IMR-90 (cell line): ENCODE measurements around the gene GBE1. TPM values are rescaled to one million over a fixed set of nuclear protein-coding genes. Genes with fewer than 3 reads are reported as not detected.

Experiments used
- ATAC-seq: fragments of 200-7000 bp; cut with Tn5 transposase; 2 replicates; pipeline ENCODE4 v1.9.1; 2020; ENCODE audit warnings: low read depth, mild to moderate bottlenecking, moderate library complexity
- BruUV-seq: library from RNA; stranded (reverse); fragments of 400-500 nt; replicated peaks from 2 replicates; lab custom pipeline; 2021; lab: Mats Ljungman, UMichigan
- CTCF ChIA-PET: fragments of 300-600 bp; formaldehyde crosslinking; extraction: SDS; loops from one replicate; lab custom pipeline; 2021; ENCODE audit warnings: antibody characterized with exemption; lab: Yijun Ruan, JAX
- POLR2A ChIA-PET: fragments of 300-600 bp; sonication (Branson Sonifier 250); formaldehyde crosslinking; loops from one replicate; lab custom pipeline; 2022; ENCODE audit warnings: antibody characterized with exemption; ENCODE audit not compliant: unreplicated experiment; lab: Charles Lee
- DNase-seq: peaks from one replicate; pipeline ENCODE4 v3.0.0; 2013
- H2AFZ ChIP-seq: replicated peaks from 2 replicates; pipeline ENCODE3; 2013; ENCODE audit warnings: low read length, mild to moderate bottlenecking; ENCODE audit not compliant: poor library complexity
- H2AK5ac ChIP-seq: 2 replicates; pipeline ENCODE4 v1.6.1; 2013; ENCODE audit warnings: low read depth, low read length, inconsistent platforms
- H2AK9ac ChIP-seq: replicated peaks from 2 replicates; pipeline ENCODE3; 2013; ENCODE audit warnings: mild to moderate bottlenecking, low read depth, low read length, moderate library complexity; ENCODE audit not compliant: poor library complexity
- H2BK120ac ChIP-seq: 2 replicates; pipeline ENCODE4 v1.6.1; 2013; ENCODE audit warnings: low read depth, low read length, inconsistent platforms
- H2BK15ac ChIP-seq: 3 replicates; pipeline ENCODE4 v1.6.1; 2013; ENCODE audit warnings: low read depth, low read length, inconsistent platforms
- H2BK20ac ChIP-seq: 2 replicates; pipeline ENCODE4 v1.6.1; 2013; ENCODE audit warnings: low read depth, mild to moderate bottlenecking, inconsistent platforms, low read length, moderate library complexity
- H2BK5ac ChIP-seq: 2 replicates; pipeline ENCODE4 v1.6.1; 2013; ENCODE audit warnings: mild to moderate bottlenecking, low read depth, low read length, inconsistent platforms; ENCODE audit not compliant: poor library complexity, severe bottlenecking
- H3K14ac ChIP-seq: replicated peaks from 2 replicates; pipeline ENCODE4 v1.6.1; 2013; ENCODE audit warnings: low read depth, low read length, inconsistent platforms
- H3K18ac ChIP-seq: 2 replicates; pipeline ENCODE4 v1.6.1; 2013; ENCODE audit warnings: low read depth, low read length, control low read depth
- H3K23ac ChIP-seq: 2 replicates; pipeline ENCODE4 v1.6.1; 2013; ENCODE audit warnings: low read depth, low read length, inconsistent platforms
- H3K27ac ChIP-seq: 2 replicates; pipeline ENCODE4 v1.5.1; 2013; ENCODE audit warnings: mild to moderate bottlenecking, control low read depth, low read length; ENCODE audit not compliant: insufficient read depth
- H3K27me3 ChIP-seq: 2 replicates; pipeline ENCODE4 v1.6.1; 2013; ENCODE audit warnings: low read length; ENCODE audit not compliant: control insufficient read depth, insufficient read depth
- H3K36me3 ChIP-seq: 2 replicates; pipeline ENCODE4 v1.6.1; 2013; ENCODE audit warnings: low read length, mixed read lengths; ENCODE audit not compliant: control insufficient read depth, insufficient read depth
- H3K4ac ChIP-seq: 2 replicates; pipeline ENCODE4 v1.6.1; 2013; ENCODE audit warnings: low read depth, low read length, inconsistent platforms
- H3K4me1 ChIP-seq: 2 replicates; pipeline ENCODE4 v1.6.1; 2013; ENCODE audit warnings: low read length, mixed read lengths; ENCODE audit not compliant: control insufficient read depth, insufficient read depth
- H3K4me2 ChIP-seq: 2 replicates; pipeline ENCODE4 v1.6.1; 2013; ENCODE audit warnings: low read depth, mild to moderate bottlenecking, control low read depth, low read length, moderate library complexity
- H3K4me3 ChIP-seq: 2 replicates; pipeline ENCODE4 v1.5.1; 2013; ENCODE audit warnings: low read depth, mild to moderate bottlenecking, control low read depth, low read length, moderate library complexity; ENCODE audit not compliant: insufficient read depth
- H3K56ac ChIP-seq: 2 replicates; pipeline ENCODE4 v1.6.1; 2013; ENCODE audit warnings: low read length, inconsistent platforms; ENCODE audit not compliant: insufficient read depth; ENCODE audit errors: extremely low read depth
- H3K79me1 ChIP-seq, 2 experiments: 2 replicates each; pipeline ENCODE4 v1.6.1; 2013; ENCODE audit warnings: low read length in 2 of 2, inconsistent platforms in 1 of 2, low read depth in 1 of 2
- H3K9ac ChIP-seq: 2 replicates; pipeline ENCODE4 v1.6.1; 2013; ENCODE audit warnings: low read depth, low read length, control low read depth
- H3K9me1 ChIP-seq: 2 replicates; pipeline ENCODE4 v1.6.1; 2013; ENCODE audit warnings: low read length, inconsistent platforms; ENCODE audit not compliant: insufficient read depth
- H3K9me3 ChIP-seq: 2 replicates; pipeline ENCODE4 v1.6.1; 2013; ENCODE audit warnings: low read length; ENCODE audit not compliant: control insufficient read depth, insufficient read depth
- H4K20me1 ChIP-seq: 2 replicates; pipeline ENCODE4 v1.6.1; 2013; ENCODE audit warnings: low read length, inconsistent platforms; ENCODE audit not compliant: insufficient read depth
- H4K5ac ChIP-seq: 2 replicates; pipeline ENCODE4 v1.6.1; 2013; ENCODE audit warnings: mild to moderate bottlenecking, low read depth, low read length, control low read depth
- H4K8ac ChIP-seq, 2 experiments: 2 replicates each; pipeline ENCODE4 v1.6.1; 2013; ENCODE audit warnings: low read depth in 2 of 2, low read length in 2 of 2, control low read depth in 1 of 2, inconsistent platforms in 1 of 2
- H4K91ac ChIP-seq: 2 replicates; pipeline ENCODE4 v1.6.1; 2013; ENCODE audit warnings: low read depth, low read length, inconsistent platforms; ENCODE audit not compliant: insufficient read depth
- BHLHE40 ChIP-seq: fragments of 150-350 bp; IDR thresholded peaks from 2 replicates; pipeline ENCODE4 v1.6.1; 2016; ENCODE audit warnings: mild to moderate bottlenecking, low read depth, low read length
- CEBPB ChIP-seq: IDR thresholded peaks from 2 replicates; pipeline ENCODE4 v1.6.1; 2012; ENCODE audit warnings: low read depth, low read length, improper control_type of control experiment
- CHD1 ChIP-seq: IDR thresholded peaks from 2 replicates; pipeline ENCODE4 v1.6.1; 2012; ENCODE audit warnings: low read depth, low read length, improper control_type of control experiment
- CTCF ChIP-seq: conservative IDR thresholded peaks from 2 replicates; pipeline ENCODE4 v1.5.1; 2012; ENCODE audit warnings: mild to moderate bottlenecking, low read depth, low read length, improper control_type of control experiment
- ELK1 ChIP-seq: fragments of 150-350 bp; IDR thresholded peaks from 2 replicates; pipeline ENCODE4 v1.6.1; 2016; ENCODE audit warnings: low read depth, mild to moderate bottlenecking, low read length, moderate library complexity, borderline replicate concordance
- FOS ChIP-seq: fragments of 150-350 bp; IDR thresholded peaks from 2 replicates; pipeline ENCODE4 v1.6.1; 2016; ENCODE audit warnings: low read depth, low read length
- MAFK ChIP-seq: IDR thresholded peaks from 2 replicates; pipeline ENCODE4 v1.6.1; 2012; ENCODE audit warnings: low read depth, low read length, improper control_type of control experiment
- MAZ ChIP-seq: IDR thresholded peaks from 2 replicates; pipeline ENCODE4 v1.6.1; 2012; ENCODE audit warnings: low read depth, mild to moderate bottlenecking, low read length, improper control_type of control experiment, moderate library complexity, borderline replicate concordance
- MXI1 ChIP-seq: IDR thresholded peaks from 2 replicates; pipeline ENCODE4 v1.6.1; 2012; ENCODE audit warnings: low read depth, mild to moderate bottlenecking, low read length, moderate library complexity, borderline replicate concordance
- NFE2L2 ChIP-seq: fragments of 150-350 bp; IDR thresholded peaks from 2 replicates; pipeline ENCODE4 v1.6.1; 2016; ENCODE audit warnings: low read depth, mild to moderate bottlenecking, low read length
- POLR2A ChIP-seq: IDR thresholded peaks from 2 replicates; pipeline ENCODE4 v1.6.1; 2012; ENCODE audit warnings: mild to moderate bottlenecking, low read depth, low read length
- RAD21 ChIP-seq: IDR thresholded peaks from 2 replicates; pipeline ENCODE4 v1.6.1; 2012; ENCODE audit warnings: low read length, improper control_type of control experiment
- RCOR1 ChIP-seq: IDR thresholded peaks from 2 replicates; pipeline ENCODE4 v1.6.1; 2012; ENCODE audit warnings: mild to moderate bottlenecking, low read length, improper control_type of control experiment; ENCODE audit not compliant: insufficient replicate concordance
- RFX5 ChIP-seq: IDR thresholded peaks from 2 replicates; pipeline ENCODE4 v1.8.0; 2012; ENCODE audit warnings: low read depth, mild to moderate bottlenecking, low read length, moderate library complexity
- USF2 ChIP-seq: fragments of 150-350 bp; IDR thresholded peaks from 2 replicates; pipeline ENCODE4 v1.6.1; 2017; ENCODE audit warnings: mild to moderate bottlenecking, antibody characterized with exemption, low read length, low read depth
- WGBS, 2 experiments: methylation state at CpG; one replicate each; pipeline versions ENCODE4 v1.1.5 to v1.1.7; 2013; ENCODE audit warnings: missing lambda C conversion rate in 2 of 2; ENCODE audit not compliant: insufficient read length in 1 of 2; ENCODE audit errors: extremely low coverage in 2 of 2; 5-methylcytosine and 5-hydroxymethylcytosine counted together
- dilution Hi-C: fragments of 300-500 bp; cut with HindIII; formaldehyde crosslinking; loops from one replicate; pipeline ENCODE4 v1.14.3; 2018; ENCODE audit warnings: low sequenced_read_pairs; ENCODE audit not compliant: unreplicated experiment
- in situ Hi-C: fragments of 300-500 bp; cut with MboI; formaldehyde crosslinking; loops from 3 replicates; pipeline ENCODE4 v1.14.3; 2019; ENCODE audit warnings: low sequenced_read_pairs, inconsistent platforms, mixed read lengths
- intact Hi-C: fragments of 100-400 bp; cut with micrococcal nuclease; formaldehyde crosslinking; loops from 2 replicates; pipeline ENCODE4 v1.10.0; 2022
- polyA plus RNA-seq, 3 experiments: library from polyadenylated mRNA; depleted of rRNA; stranded (reverse); fragments of >200 nt; gene quantifications; 2 replicates each; pipeline ENCODE4 v1.2.3, GENCODE V29; 2012; ENCODE audit warnings: low replicate concordance in 1 of 3
- total RNA-seq: library from RNA; depleted of rRNA; stranded (reverse); fragments of >200 nt; gene quantifications from 2 replicates; pipeline ENCODE4 v1.2.3, GENCODE V29; 2012

Gene GBE1
- total and polyA plus RNA-seq, 2 of the 4 experiments (the other 2 are of a cell fraction): 36.7 to 90.3 TPM

- Histone ChIP-seq H2BK5ac (peak overlapping the region; percentile 98), H2AK5ac (peak overlapping the region; percentile 22; the same call in 1 of the 2 replicates), H3K27me3 (no peaks in the 10 kb centered on the region), H2BK120ac (peak overlapping the region; percentile 92), H3K27ac (peak overlapping the region; percentile 99), H3K18ac (peak overlapping the region; percentile 99), H3K9me3 (no peaks in the 10 kb centered on the region), H3K4me2 (peak overlapping the region; percentile 99), H2AFZ (peak overlapping the region; percentile 95), H2BK15ac (peak overlapping the region; percentile 24; the same call in 2 of the 3 replicates), H4K5ac (peak overlapping the region; percentile 99), H2AK9ac (peak overlapping the region; percentile 59), H3K14ac (peak overlapping the region; percentile 97), H4K91ac (peak overlapping the region; percentile 87), H3K9me1 (no peaks in the 10 kb centered on the region), H4K8ac (peak overlapping the region; percentile 38 to 96), H3K4me3 (peak overlapping the region; percentile 79), H3K23ac (peak overlapping the region; percentile 55), H3K4me1 (peaks cover 7% of the 10 kb centered on the region), H3K56ac (peak overlapping the region; percentile 36; the same call in 1 of the 2 replicates), H3K9ac (peak overlapping the region; percentile 99), H3K36me3 (no peaks in the 10 kb centered on the region), H3K79me1 (peaks cover 11 to 29% of the 10 kb centered on the region in 2 experiments), H4K20me1 (peaks cover 2% of the 10 kb centered on the region; the same call in 1 of the 2 replicates), H3K4ac (peak overlapping the region; percentile 92), H2BK20ac (peak overlapping the region; percentile 13; the same call in 1 of the 2 replicates)
- POLR2A ChIA-PET: no interaction called here
- CTCF ChIA-PET: interaction anchor here (1.1 kb wide), 1 partner anchor 11 kb away, joined by 3 read pairs; no protein-coding TSS in a partner anchor
- in situ Hi-C loops: no loop called here
- no CpG with 5 or more reads among the region's 6 CpGs for WGBS, 2 experiments
- intact Hi-C loops: loop anchor here (1.0 to 5.0 kb wide), 4 partner anchors 19 to 345 kb away; no protein-coding TSS in a partner anchor
- DNase-seq (no peak), ATAC-seq (no peak)
- BruUV-seq: TSS peak; percentile 84
- no peak for TF ChIP-seq MXI1
- TF ChIP-seq POLR2A: no peak
- TF ChIP-seq MAZ: no peak
- no peak for TF ChIP-seq USF2
- no peak for TF ChIP-seq NFE2L2
- no peak for TF ChIP-seq RAD21
- TF ChIP-seq CTCF: no peak
- no peak for TF ChIP-seq BHLHE40
- no peak for TF ChIP-seq RFX5
- TF ChIP-seq CEBPB: no peak
- no peak for TF ChIP-seq ELK1
- no peak for TF ChIP-seq FOS
- no peak for TF ChIP-seq CHD1
- no peak for TF ChIP-seq MAFK
- no peak for TF ChIP-seq RCOR1
- dilution Hi-C loops: no loop called here
Observed at GRCh38 chr3:81761904-81762580, 597 bp upstream of the GBE1 start.
